ENCODE results near the gene CFAP97.
"Not testable (repeated sequence)": the region's sequence is repeated elsewhere in the genome, so short reads cannot be mapped to it uniquely, and the experiment has no call there.

The CFAP97 gene

DNA sequence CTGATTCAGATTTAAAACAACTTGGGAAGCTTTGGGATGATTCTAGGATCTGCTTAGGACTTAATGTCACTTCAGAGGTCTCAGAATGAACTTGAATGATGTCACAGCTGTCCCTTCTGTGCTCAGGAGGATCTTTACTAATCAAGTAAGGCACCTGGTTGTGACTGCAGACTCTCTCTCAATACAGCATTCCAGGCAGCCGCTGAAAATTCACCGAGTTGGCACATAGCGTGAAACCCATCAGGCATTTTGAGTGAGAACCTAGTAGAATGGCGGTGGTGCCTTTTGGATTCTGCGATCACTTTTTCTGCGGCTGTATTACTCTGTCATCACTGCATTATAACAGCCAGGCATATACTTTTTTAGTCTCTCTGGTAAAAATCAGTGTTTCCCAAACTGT is 22.1 kb upstream of the CFAP97 start:
- in situ Hi-C loops (cut with MboI; ENCODE audit: low pct_unique_long_range_greater_than_20kb, low sequenced_read_pairs): no loop called here
- DNase-seq: no peak

- in situ Hi-C loops (cut with MboI; ENCODE audit: low pct_unique_long_range_greater_than_20kb, low sequenced_read_pairs): no loop called here
- peak; percentile 15 for DNase-seq
These were observed 20.8 kb upstream of the CFAP97 start for GRCh38 chr4:185224597-185224996.

DNA sequence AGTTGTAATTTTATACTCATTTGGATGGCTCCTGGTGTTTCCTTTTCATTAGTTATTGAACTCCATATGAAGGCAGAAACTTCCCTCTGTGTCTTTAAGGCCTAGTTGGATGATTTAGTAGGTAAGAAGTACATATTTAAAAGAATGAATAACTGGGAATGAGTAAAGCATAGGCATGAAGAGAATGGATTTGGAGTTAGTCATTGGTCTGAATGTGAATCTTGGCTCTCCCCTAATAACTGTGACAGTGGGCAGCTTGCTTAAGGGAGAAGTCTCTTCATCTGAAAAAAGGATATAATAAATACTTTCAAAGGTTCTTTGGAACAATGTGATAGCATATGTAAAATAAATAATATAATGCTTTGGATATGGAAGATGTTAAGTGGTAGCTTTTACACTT is 18.8 kb upstream of the CFAP97 start:
- in situ Hi-C loops (cut with MboI; ENCODE audit: low pct_unique_long_range_greater_than_20kb, low sequenced_read_pairs): no loop called here
- DNase-seq: no peak

- in situ Hi-C loops (cut with MboI; ENCODE audit: low pct_unique_long_range_greater_than_20kb, low sequenced_read_pairs): no loop called here
- DNase-seq: no peak
These were observed 18.1 kb upstream of the CFAP97 start for GRCh38 chr4:185221912-185222311.

DNA sequence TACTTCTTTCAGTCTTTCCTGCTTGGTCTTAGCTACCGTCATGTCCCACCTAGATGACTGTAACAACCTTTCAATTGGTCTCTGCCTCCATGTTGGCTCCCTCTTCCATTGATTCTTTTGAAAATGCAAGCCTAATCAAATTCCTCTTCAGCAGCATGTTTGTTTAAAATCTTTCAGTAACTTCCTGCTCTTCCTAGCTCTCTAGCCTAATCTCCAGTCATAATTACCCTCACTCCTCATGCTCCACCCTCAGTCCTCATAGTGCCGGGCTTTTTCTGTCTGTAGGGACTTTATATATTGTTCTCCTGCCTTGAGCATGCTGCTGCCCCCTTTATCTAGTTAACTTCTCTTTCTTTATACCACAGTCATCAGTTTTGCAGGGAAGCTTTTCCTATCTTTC is 17.7 kb upstream of the CFAP97 start:
- DNase-seq: no peak
- in situ Hi-C loops (cut with MboI; ENCODE audit: low pct_unique_long_range_greater_than_20kb, low sequenced_read_pairs): no loop called here

DNA sequence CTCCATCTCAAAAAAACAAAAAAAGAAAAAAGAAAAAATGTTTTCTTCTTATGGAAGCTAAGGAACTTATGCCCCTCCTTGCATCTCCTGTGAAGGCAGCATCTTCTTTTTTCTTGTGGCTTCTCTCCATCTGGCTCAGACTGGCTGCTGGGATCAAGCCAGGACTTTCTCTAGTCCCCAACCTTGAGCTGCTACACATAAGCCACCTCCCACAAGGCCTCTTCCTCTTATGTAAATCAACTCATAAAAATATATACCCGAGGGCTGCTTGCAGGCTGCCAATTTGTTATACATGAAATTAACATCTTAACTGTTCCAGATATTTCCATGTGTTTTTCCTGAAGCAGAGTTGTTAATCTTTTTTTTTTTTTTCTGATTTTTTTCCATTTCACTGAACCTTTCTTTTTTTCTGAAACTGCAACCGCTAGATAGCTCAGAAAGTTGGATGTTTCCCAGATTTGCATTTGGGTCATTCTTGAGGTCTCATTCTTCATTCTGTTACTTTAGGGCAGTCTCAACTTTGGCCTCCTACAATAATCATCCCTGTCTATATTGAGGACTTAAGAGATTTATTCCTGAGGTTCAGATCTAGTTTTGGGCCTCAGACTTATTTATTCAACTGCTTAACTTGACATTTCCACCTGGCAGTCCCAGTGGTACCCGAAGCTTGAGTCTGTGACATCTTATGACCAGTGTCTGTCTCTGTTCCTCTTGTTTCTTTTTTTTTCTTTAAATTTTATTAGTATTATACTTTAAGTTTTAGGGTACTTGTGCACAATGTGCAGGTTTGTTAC is 15.9 kb upstream of the CFAP97 start:
- in situ Hi-C loops (cut with MboI; ENCODE audit: low pct_unique_long_range_greater_than_20kb, low sequenced_read_pairs): no loop called here
- DNase-seq: peak; percentile 81

DNA sequence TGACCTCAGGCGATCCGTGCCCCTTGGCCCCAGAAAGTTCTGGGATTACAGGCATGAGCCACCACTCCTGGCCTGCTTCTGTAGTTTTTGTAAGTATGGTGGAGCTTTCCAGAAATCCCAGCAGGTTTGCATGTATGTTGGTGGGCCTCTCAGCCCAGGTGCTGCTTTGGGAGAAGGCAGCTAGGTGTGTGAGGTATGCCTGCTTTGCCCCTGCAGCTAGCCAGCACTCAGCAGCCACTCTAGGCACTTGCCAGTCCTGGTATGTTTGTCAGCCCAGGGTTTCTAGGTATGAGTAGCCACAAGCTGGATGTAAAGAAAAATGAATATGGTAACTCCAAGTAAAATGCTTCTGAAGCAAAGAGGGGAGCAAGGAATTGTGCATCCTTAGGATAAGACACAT is 14.5 kb upstream of the CFAP97 start:
- in situ Hi-C loops (cut with MboI; ENCODE audit: low pct_unique_long_range_greater_than_20kb, low sequenced_read_pairs): no loop called here
- no peak for DNase-seq

- in situ Hi-C loops (cut with MboI; ENCODE audit: low pct_unique_long_range_greater_than_20kb, low sequenced_read_pairs): no loop called here
- DNase-seq: no peak
These were observed 13.7 kb upstream of the CFAP97 start for GRCh38 chr4:185217408-185217975.

- DNase-seq: no peak
- in situ Hi-C loops (cut with MboI; ENCODE audit: low pct_unique_long_range_greater_than_20kb, low sequenced_read_pairs): no loop called here
These were observed 11.5 kb upstream of the CFAP97 start for GRCh38 chr4:185215261-185215660.

DNA sequence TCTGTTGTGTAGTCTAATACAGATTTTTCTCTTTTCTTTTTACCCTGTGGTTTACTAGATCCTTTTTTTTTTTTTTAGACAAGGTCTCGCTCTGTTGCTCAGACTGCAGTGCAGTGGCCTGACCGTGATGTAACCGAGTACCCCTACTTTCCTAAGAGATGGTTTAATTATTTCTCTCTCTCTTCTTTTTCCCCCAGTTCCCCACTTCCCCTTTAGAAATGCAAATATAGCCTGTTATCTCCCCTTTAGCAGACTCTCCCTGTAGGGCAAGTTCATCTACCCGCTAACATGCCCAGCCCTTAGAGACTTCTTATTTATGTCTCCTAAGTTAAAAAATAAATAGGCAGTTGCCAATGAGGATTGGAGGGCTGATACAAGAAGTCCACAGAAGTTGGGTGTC is 10.1 kb upstream of the CFAP97 start:
- DNase-seq: peak; percentile 86
- in situ Hi-C loops (cut with MboI; ENCODE audit: low pct_unique_long_range_greater_than_20kb, low sequenced_read_pairs): no loop called here

DNA sequence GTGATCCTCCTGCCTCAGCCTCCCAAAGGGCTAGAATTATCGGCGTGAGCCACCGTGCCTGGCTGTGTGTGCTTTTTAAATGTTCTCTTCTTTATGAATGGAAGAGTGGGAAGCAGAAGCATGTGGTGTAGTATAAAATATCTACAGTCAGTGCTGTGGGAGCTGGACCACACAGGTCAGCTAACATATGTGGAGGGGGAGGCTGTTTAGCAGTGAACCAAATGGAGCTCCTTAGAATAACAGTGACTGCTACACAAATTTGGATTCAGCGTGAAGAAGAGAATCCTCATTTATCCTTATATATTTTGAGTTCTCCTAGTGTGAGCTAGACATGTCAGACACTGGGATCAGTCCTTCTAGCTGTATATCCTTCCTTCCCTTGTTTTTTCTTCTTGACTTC is 8.8 kb upstream of the CFAP97 start:
- no peak for DNase-seq
- in situ Hi-C loops (cut with MboI; ENCODE audit: low pct_unique_long_range_greater_than_20kb, low sequenced_read_pairs): no loop called here

DNA sequence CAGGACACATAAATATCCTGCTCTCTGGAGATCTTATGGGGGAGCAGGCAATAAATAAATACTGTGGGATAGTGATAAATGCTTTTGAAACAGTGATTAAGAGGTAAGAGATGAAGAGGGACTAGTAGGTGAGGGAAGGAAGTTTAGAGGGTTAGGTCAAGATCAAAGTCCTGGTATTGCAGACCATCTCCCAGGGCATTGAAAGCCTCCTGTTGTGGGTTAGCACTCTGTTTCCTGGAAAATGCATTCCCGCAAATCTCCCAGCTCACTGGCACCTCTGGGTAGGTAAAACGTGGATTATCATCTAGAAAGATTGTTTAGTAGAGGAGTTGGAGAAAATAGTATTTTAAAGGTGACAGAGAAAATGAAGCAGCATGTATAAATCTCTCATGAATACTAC is 7.8 kb upstream of the CFAP97 start:
- in situ Hi-C loops (cut with MboI; ENCODE audit: low pct_unique_long_range_greater_than_20kb, low sequenced_read_pairs): no loop called here
- no peak for DNase-seq

- in situ Hi-C loops (cut with MboI; ENCODE audit: low pct_unique_long_range_greater_than_20kb, low sequenced_read_pairs): no loop called here
- no peak for DNase-seq
These were observed 7.2 kb upstream of the CFAP97 start for GRCh38 chr4:185211035-185211434.

- peak; percentile 49 for DNase-seq
- in situ Hi-C loops (cut with MboI; ENCODE audit: low pct_unique_long_range_greater_than_20kb, low sequenced_read_pairs): no loop called here
These were observed 6.5 kb upstream of the CFAP97 start for GRCh38 chr4:185210102-185210981.

GRCh38 chr4:185209852-185210101 is 6.0 kb upstream of the CFAP97 start:
- DNase-seq; in situ Hi-C loops (cut with MboI; ENCODE audit: low pct_unique_long_range_greater_than_20kb, low sequenced_read_pairs): not testable (repeated sequence)

GRCh38 chr4:185209031-185209851 is 5.4 kb upstream of the CFAP97 start, which contains the start of gene SNX25:
Gene SNX25, plus strand, starts transcription at chr4:185209598. Its CDS starts 229 bp downstream, at chr4:185209827.
- in situ Hi-C loops (cut with MboI; ENCODE audit: low pct_unique_long_range_greater_than_20kb, low sequenced_read_pairs): no loop called here
- DNase-seq: peak; percentile 81

DNA sequence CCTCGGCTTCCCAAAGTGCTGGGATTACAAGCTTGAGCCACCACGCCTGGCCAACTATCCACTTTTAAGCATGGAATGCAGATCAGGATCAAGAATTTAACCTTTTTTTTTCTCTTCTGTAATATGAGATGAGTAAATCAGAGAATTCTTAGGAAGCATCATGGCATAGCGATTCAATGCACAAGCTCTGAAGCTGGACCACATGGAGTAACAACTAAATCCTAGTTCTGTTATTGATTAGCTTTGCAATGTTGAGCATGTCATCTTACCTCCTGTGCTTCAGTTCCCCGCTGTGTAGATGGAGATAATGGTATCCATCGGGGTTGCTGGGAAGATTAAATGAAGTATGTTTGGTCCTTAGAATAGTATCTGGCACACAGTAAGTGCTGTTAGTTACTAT is 3.7 kb upstream of the CFAP97 start:
- no peak for DNase-seq
- in situ Hi-C loops (cut with MboI; ENCODE audit: low pct_unique_long_range_greater_than_20kb, low sequenced_read_pairs): no loop called here

GRCh38 chr4:185205697-185206342 is 2.0 kb upstream of the CFAP97 start:
- no peak for DNase-seq
- in situ Hi-C loops (cut with MboI; ENCODE audit: low pct_unique_long_range_greater_than_20kb, low sequenced_read_pairs): no loop called here

DNA sequence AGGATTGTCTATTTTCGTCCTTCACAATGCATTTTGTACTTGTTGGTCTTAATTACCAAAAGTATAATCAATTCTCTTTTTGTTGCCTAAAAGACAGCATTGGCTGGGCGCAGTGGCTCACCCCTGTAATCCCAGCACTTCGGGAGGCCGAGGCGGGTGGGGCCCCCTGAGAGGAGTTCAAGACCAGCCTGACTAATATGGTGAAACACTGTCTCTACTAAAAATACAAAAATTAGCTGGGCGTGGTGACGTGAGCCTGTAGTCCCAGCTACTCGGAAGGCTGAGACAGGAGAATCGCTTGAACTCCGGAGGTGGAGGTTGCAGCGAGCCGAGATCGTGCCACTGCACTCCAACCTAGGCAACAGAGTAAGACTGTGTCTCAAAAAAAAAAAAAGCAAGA is 1.3 kb upstream of the CFAP97 start:
- in situ Hi-C loops (cut with MboI; ENCODE audit: low pct_unique_long_range_greater_than_20kb, low sequenced_read_pairs); DNase-seq: not testable (repeated sequence)

Data from KBM-7 (cell line).